Stimulated activated naive CD8-positive, alpha-beta T cell treated with anti-CD3 and anti-CD28 coated beads, Interleukin-15, amount 100 ng/mL, for 72 hours (primary cell): Measurements from ENCODE around the gene ESYT2.

Source experiments
- ATAC-seq: fragments of 150-1000 bp; cut with Tn5 transposase; 2 replicates; pipeline ENCODE4 v1.10.0; 2021; ENCODE audit warnings: mild to moderate bottlenecking, moderate library complexity
- DNase-seq, 2 donors: peaks; one replicate each; pipeline ENCODE4 v3.0.0; 2021 to 2022
- H3K27ac Mint-ChIP-seq, 2 donors: one replicate each; pipeline ENCODE4 v1.8.0; 2022; ENCODE audit warnings: mild to moderate bottlenecking in 2 of 2, mixed read lengths in 2 of 2, moderate library complexity in 2 of 2
- H3K27me3 Mint-ChIP-seq: one replicate; pipeline ENCODE4 v1.8.0; 2022; ENCODE audit warnings: mixed read lengths
- H3K4me1 Mint-ChIP-seq: one replicate; pipeline ENCODE4 v1.8.0; 2022; ENCODE audit warnings: mild to moderate bottlenecking, mixed read lengths
- H3K4me3 Mint-ChIP-seq, 2 donors: one replicate each; pipeline ENCODE4 v1.8.0; 2022; ENCODE audit warnings: mild to moderate bottlenecking in 2 of 2, mixed read lengths in 2 of 2, moderate library complexity in 1 of 2
- H3K9me3 Mint-ChIP-seq, 2 donors: one replicate each; pipeline ENCODE4 v1.8.0; 2022; ENCODE audit warnings: mixed read lengths in 2 of 2

Gene ESYT2

DNA sequence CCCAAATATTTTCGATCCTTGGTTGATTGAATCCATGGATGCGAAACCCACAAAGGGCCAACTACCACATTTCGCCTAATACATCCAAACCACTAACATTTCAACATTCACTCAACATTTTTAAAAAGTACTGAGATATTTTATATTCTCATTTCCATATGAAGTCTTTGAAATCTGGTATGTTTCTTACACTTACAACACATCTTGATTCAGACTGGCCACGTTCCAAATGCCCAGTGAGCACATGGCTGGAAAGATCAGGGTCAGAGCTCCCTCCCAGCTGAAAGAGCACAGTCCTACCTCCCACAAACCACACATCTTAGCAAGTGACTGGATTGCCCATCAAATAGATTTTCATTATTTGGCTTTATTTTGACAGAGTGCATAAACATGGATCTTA is 143.6 kb downstream of the ESYT2 start:
- H3K4me1 Mint-ChIP-seq = peaks cover 6% of the 10 kb centered on the region
- no peaks in the 10 kb centered on the region for H3K9me3 Mint-ChIP-seq
- ATAC-seq (no peak), DNase-seq (no peak)
- no peak overlapping the region for H3K27ac Mint-ChIP-seq
- no peaks in the 10 kb centered on the region for H3K27me3 Mint-ChIP-seq
- H3K4me3 Mint-ChIP-seq = no peak overlapping the region

DNA sequence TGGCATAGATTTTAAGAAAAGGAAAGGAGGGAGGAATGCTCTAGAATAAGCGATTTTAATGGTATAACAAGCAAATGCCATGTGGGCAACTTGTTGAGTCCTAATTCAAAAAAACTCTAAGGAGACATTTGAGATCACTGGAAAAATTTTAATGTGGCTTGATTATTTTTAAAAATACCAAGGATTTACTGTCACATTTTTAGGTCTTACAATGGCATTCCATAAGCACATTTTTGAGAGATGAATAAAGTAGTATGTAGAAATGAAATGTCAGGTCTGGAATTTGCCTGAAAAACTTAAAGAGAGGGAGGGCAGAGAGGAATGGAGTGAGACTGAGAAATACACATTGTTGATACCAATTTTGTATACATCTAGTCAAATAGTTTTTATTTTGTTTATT is 145.0 kb downstream of the ESYT2 start:
- ATAC-seq (no peak), DNase-seq (no peak)
- no peaks in the 10 kb centered on the region for H3K27me3 Mint-ChIP-seq
- H3K4me3 Mint-ChIP-seq = no peak overlapping the region
- peaks cover 7% of the 10 kb centered on the region for H3K4me1 Mint-ChIP-seq
- H3K9me3 Mint-ChIP-seq = no peaks in the 10 kb centered on the region
- peak overlapping the region in 1 of 2 donors; percentile 50 for H3K27ac Mint-ChIP-seq

DNA sequence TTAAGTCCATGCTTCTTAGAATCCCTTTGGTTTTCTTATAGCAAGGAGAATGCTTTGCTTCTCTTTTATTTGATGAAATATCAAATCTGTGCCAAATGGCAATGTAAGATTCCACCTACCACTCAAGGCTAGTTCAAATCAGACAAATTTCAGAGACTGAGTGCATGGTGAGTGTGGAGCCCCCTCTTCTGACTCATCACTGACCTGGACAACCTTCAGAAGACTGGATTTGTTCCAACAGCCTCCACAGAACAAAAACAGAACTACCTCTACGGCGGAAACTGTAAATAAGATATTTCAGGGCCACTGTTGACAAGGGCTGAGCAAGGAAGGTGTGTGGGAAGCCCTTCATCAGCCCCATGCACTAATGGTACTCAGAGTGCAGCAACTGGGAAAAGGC is 145.8 kb downstream of the ESYT2 start:
- H3K9me3 Mint-ChIP-seq = no peaks in the 10 kb centered on the region
- H3K27me3 Mint-ChIP-seq = no peaks in the 10 kb centered on the region
- no peak overlapping the region for H3K4me3 Mint-ChIP-seq
- DNase-seq (no peak), ATAC-seq (no peak)
- peaks cover 7% of the 10 kb centered on the region for H3K4me1 Mint-ChIP-seq
- no peak overlapping the region for H3K27ac Mint-ChIP-seq

DNA sequence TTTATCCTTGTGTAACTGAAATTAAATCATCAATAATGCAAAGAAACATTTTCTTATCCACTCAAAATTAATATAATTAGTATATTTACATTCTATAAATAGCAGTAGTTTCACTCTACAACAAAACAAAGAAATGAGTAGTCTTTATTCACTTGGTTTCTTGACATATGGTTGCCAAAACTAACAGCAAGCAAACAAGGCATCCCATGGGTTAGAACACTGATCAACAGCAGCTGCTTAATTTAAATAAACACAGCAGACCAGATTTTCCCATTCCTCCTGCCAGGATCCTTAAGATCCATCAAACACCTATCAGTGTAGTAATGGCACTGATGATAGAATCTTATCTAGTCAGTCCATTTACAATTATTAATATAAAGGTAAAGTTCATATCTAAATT is 146.9 kb downstream of the ESYT2 start:
- H3K27ac Mint-ChIP-seq = no peak overlapping the region
- no peak overlapping the region for H3K4me3 Mint-ChIP-seq
- H3K9me3 Mint-ChIP-seq = no peaks in the 10 kb centered on the region
- H3K27me3 Mint-ChIP-seq = no peaks in the 10 kb centered on the region
- H3K4me1 Mint-ChIP-seq = peaks cover 7% of the 10 kb centered on the region
- ATAC-seq (no peak), DNase-seq (no peak)
